Epidermal melanocyte (primary cell): ENCODE data around the gene KCTD17.

ENCODE experiments used
- DNase-seq: peaks from one replicate; pipeline ENCODE4 v3.0.0; 2011; ENCODE audit warnings: low spot score; ENCODE audit not compliant: insufficient read length

KCTD17 gene

GRCh38 chr22:37051391-37052385 is at the start of gene KCTD17:
KCTD17 (plus strand) TSS chr22:37051742; CDS start chr22:37051761, 19 bp downstream.
- DNase-seq, result peak; percentile 92

GRCh38 chr22:37001826-37002225 is 49.7 kb upstream of the KCTD17 start:
- DNase-seq, result no peak

GRCh38 chr22:37002633-37003032 is 48.9 kb upstream of the KCTD17 start:
- no peak for DNase-seq

GRCh38 chr22:37007651-37008050 is 43.9 kb upstream of the KCTD17 start:
- DNase-seq, result no peak

GRCh38 chr22:37008365-37008764 is 43.2 kb upstream of the KCTD17 start:
- no peak for DNase-seq

GRCh38 chr22:37009490-37009889 is 42.1 kb upstream of the KCTD17 start:
- DNase-seq, result no peak

GRCh38 chr22:37010174-37010573 is 41.4 kb upstream of the KCTD17 start:
- no peak for DNase-seq

GRCh38 chr22:37010976-37011375 is 40.6 kb upstream of the KCTD17 start:
- DNase-seq, result no peak

GRCh38 chr22:37011472-37011871 is 40.1 kb upstream of the KCTD17 start:
- DNase-seq, result no peak

- no peak for DNase-seq
Observed at GRCh38 chr22:37012262-37012904, 39.2 kb upstream of the KCTD17 start.

GRCh38 chr22:37012956-37013355 is 38.6 kb upstream of the KCTD17 start:
- DNase-seq, result no peak

GRCh38 chr22:37014415-37014806 is 37.1 kb upstream of the KCTD17 start:
- no peak for DNase-seq

- DNase-seq, result no peak
Observed at GRCh38 chr22:37014835-37015586, 36.5 kb upstream of the KCTD17 start.

- no peak for DNase-seq
Observed at GRCh38 chr22:37015587-37015878, 36.0 kb upstream of the KCTD17 start.

GRCh38 chr22:37016134-37016910 is 35.2 kb upstream of the KCTD17 start:
- no peak for DNase-seq

- DNase-seq, result no peak
Observed at GRCh38 chr22:37017356-37017755, 34.2 kb upstream of the KCTD17 start.

- no peak for DNase-seq
Observed at GRCh38 chr22:37018086-37018814, 33.3 kb upstream of the KCTD17 start.

- DNase-seq, result no peak
Observed at GRCh38 chr22:37018815-37019308, 32.7 kb upstream of the KCTD17 start.

- DNase-seq, result peak; percentile 77
Observed at GRCh38 chr22:37019309-37020191, 32.0 kb upstream of the KCTD17 start, which contains the start of the genes MPST and TST. MPST (plus strand) TSS chr22:37019742; CDS start chr22:37019837, 95 bp downstream. TST (minus strand) TSS chr22:37019447; CDS start chr22:37018732, 715 bp downstream.
